OCI-LY1 (cell line): ENCODE results near the gene TESMIN.

Source experiments
- CTCF ChIP-seq: fragments of 200-600 bp; sonication (generic), shearing (Covaris generic); IDR thresholded peaks from 2 replicates; pipeline ENCODE4 v1.5.1; 2017; ENCODE audit warnings: mild to moderate bottlenecking, antibody characterized with exemption, low read length, moderate library complexity, mixed read lengths
- EZH2 ChIP-seq: fragments of 200-600 bp; sonication (generic), shearing (Covaris generic); IDR thresholded peaks from 2 replicates; pipeline ENCODE4 v1.8.0; 2017; ENCODE audit warnings: borderline replicate concordance, mixed run types, mild to moderate bottlenecking, antibody characterized with exemption, low read length, moderate library complexity, mixed read lengths

DNA sequence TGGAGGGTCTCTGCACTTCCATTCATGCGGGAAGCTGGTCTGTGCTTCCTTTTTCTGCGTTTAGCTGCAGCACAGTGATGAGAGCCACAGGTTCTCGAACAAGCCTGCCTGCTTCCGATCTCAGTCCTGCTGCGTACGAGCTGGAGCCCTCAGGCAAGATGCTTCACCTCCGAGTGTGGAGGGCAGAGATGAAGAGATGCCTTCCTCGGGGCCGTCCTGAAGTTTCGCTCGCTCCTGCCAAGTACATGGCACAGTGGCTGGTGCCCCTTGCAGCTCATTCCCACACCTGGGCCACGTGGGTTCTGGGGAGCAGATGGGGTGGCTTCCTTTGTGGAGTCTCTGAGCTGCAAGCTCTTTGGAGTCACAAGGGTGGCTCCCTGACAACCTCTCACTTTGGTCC lies 19.5 kb upstream of the TESMIN start:
- no peak for TF ChIP-seq CTCF
- TF ChIP-seq EZH2: no peak
